Measurements from ENCODE around the gene RAB3B.

- no peak for TF ChIP-seq CTCF (conservative IDR thresholded peaks at IDR 0.05 in 1 of 2, IDR thresholded peaks at IDR 0.05 in 1 of 2; ENCODE audit: low read depth in 1 of 2, low read length in 2 of 2)
- TF ChIP-seq EZH2 (IDR thresholded peaks at IDR 0.05; ENCODE audit: low read length, missing control alignments): no peak
Observed at GRCh38 chr1:51910221-51911000, 80.1 kb downstream of the RAB3B start.
